Smooth muscle cell (in vitro differentiated cells): ENCODE measurements around the gene HAT1. TPM values are rescaled to one million over a fixed set of nuclear protein-coding genes. Genes with fewer than 3 reads are reported as not detected.

Source experiments
- DNase-seq: peaks from one replicate; lab custom pipeline; 2025; ENCODE audit not compliant: unreplicated experiment; lab: John Stamatoyannopoulos, UW
- H2AFZ ChIP-seq: fragments of 200-600 bp; sonication (generic); 2 replicates; pipeline ENCODE4 v1.6.0; 2016; ENCODE audit warnings: antibody characterized with exemption, low read depth, mild to moderate bottlenecking
- H3F3A ChIP-seq: fragments of 200-600 bp; sonication (generic); 2 replicates; pipeline ENCODE4 v1.6.0; 2017; ENCODE audit warnings: antibody characterized with exemption, low read depth
- H3K27ac ChIP-seq: fragments of 200-600 bp; sonication (generic); 2 replicates; pipeline ENCODE4 v1.5.1; 2016; ENCODE audit warnings: low read depth, mild to moderate bottlenecking
- H3K27me3 ChIP-seq: fragments of 200-600 bp; sonication (generic); 2 replicates; pipeline ENCODE4 v1.6.1; 2016; ENCODE audit warnings: low read depth, mild to moderate bottlenecking
- H3K36me3 ChIP-seq: fragments of 200-600 bp; sonication (generic); 2 replicates; pipeline ENCODE4 v1.5.1; 2016; ENCODE audit warnings: low read depth
- H3K4me1 ChIP-seq: fragments of 200-600 bp; sonication (generic); 2 replicates; pipeline ENCODE4 v1.5.1; 2016; ENCODE audit warnings: low read depth
- H3K4me2 ChIP-seq: fragments of 200-600 bp; sonication (generic); 2 replicates; pipeline ENCODE4 v1.6.0; 2016; ENCODE audit warnings: mild to moderate bottlenecking
- H3K4me3 ChIP-seq: fragments of 200-600 bp; sonication (generic); 2 replicates; pipeline ENCODE4 v1.5.1; 2016; ENCODE audit warnings: mild to moderate bottlenecking
- H3K79me2 ChIP-seq: fragments of 200-600 bp; sonication (generic); 2 replicates; pipeline ENCODE4 v1.6.0; 2016; ENCODE audit warnings: low read depth, mild to moderate bottlenecking
- H3K9ac ChIP-seq: fragments of 200-600 bp; sonication (generic); 2 replicates; pipeline ENCODE4 v1.6.0; 2016; ENCODE audit warnings: low read depth
- H3K9me3 ChIP-seq: fragments of 200-600 bp; sonication (generic); replicated peaks from 2 replicates; pipeline ENCODE4 v1.5.1; 2016; ENCODE audit warnings: low read depth
- H4K20me1 ChIP-seq: fragments of 200-600 bp; sonication (generic); 2 replicates; pipeline ENCODE4 v1.6.0; 2016; ENCODE audit warnings: low read depth
- WGBS: methylation state at CpG from one replicate; pipeline ENCODE4 v1.1.7; 2016; ENCODE audit warnings: low lambda C conversion rate; 5-methylcytosine and 5-hydroxymethylcytosine counted together
- polyA plus RNA-seq: library from polyadenylated mRNA; unstranded; fragments of >200 nt; fragmentation: Nextera tagmentation; extraction: Ambion mirVana; gene quantifications from 2 replicates; pipeline ENCODE4 v1.2.1, GENCODE V29; 2016
- total RNA-seq: library from RNA; depleted of rRNA; stranded (reverse); fragments of >200 nt; gene quantifications from 2 replicates; pipeline ENCODE4 v1.2.3, GENCODE V29; 2014
- TF ChIP-seq, protein P1 (sequence below): fragments of 200-600 bp; sonication (generic); IDR thresholded peaks from 2 replicates; pipeline ENCODE4 v1.5.1; 2017; ENCODE audit warnings: borderline replicate concordance, mild to moderate bottlenecking, antibody characterized with exemption; ENCODE audit not compliant: insufficient read depth, poor library complexity, severe bottlenecking

Gene HAT1
- total and polyA plus RNA-seq, 2 experiments from 2014 or later, result 59.1 to 65.7 TPM

DNA sequence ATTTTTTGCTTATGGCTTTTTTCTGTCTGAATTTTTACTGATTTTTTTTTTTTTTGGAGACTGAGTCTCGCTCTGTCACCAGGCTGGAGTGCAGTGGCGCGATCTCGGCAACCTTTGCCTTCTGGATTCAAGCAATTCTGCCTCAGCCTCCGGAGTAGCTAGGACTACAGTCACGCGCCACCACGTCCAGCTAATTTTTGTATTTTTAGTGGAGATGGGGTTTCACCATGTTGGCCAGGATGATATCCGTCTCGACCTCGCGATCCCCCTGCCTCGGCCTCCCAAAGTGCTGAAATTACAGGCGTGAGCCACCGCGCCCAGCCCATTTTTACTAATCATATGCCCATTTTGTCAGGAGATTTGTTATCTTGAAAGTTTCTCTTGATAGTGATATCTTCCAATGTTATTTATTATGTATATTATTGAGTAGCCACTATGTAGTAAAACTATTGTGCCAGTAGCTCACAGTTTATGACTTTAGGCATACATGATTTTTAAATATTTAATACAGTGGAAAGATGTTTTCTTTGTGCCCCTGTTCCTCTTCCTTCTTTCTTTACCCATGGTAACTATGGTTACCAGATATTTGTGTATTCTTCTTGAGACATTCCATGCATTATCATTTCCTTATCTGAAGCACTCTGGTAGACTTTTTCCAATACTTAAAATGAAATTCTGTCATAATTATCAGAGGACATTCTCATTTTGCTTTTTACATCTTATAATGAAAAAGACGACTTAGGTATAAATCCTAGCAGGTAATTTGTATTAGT, 2.1 kb downstream of the HAT1 start:
- no peaks in the 10 kb centered on the region for H3K27me3 ChIP-seq
- H3K36me3 ChIP-seq, result peaks cover 7% of the 10 kb centered on the region
- TF ChIP-seq, protein P1, sequence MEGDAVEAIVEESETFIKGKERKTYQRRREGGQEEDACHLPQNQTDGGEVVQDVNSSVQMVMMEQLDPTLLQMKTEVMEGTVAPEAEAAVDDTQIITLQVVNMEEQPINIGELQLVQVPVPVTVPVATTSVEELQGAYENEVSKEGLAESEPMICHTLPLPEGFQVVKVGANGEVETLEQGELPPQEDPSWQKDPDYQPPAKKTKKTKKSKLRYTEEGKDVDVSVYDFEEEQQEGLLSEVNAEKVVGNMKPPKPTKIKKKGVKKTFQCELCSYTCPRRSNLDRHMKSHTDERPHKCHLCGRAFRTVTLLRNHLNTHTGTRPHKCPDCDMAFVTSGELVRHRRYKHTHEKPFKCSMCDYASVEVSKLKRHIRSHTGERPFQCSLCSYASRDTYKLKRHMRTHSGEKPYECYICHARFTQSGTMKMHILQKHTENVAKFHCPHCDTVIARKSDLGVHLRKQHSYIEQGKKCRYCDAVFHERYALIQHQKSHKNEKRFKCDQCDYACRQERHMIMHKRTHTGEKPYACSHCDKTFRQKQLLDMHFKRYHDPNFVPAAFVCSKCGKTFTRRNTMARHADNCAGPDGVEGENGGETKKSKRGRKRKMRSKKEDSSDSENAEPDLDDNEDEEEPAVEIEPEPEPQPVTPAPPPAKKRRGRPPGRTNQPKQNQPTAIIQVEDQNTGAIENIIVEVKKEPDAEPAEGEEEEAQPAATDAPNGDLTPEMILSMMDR, result no peak
- peaks cover 9% of the 10 kb centered on the region for H3K4me1 ChIP-seq
- H4K20me1 ChIP-seq, result peaks cover 9% of the 10 kb centered on the region
- peak overlapping the region; percentile 93 for H3K4me2 ChIP-seq
- H3K9me3 ChIP-seq, result no peaks in the 10 kb centered on the region
- no peak overlapping the region for H3K9ac ChIP-seq
- peaks cover 55% of the 10 kb centered on the region for H3K79me2 ChIP-seq
- no peak for DNase-seq
- 98% methylated on average over 17 of the region's 17 CpGs for WGBS
- H2AFZ ChIP-seq, result no peak overlapping the region
- H3K27ac ChIP-seq, result peak overlapping the region; percentile 98
- no peaks in the 10 kb centered on the region for H3F3A ChIP-seq
- no peak overlapping the region for H3K4me3 ChIP-seq

GRCh38 chr2:171930385-171930784, 8.1 kb downstream of the HAT1 start:
- DNase-seq, result no peak
- Histone ChIP-seq H3K4me1 (no peaks in the 10 kb centered on the region), H3F3A (no peaks in the 10 kb centered on the region), H2AFZ (no peak overlapping the region), H3K9me3 (no peaks in the 10 kb centered on the region), H3K4me2 (no peak overlapping the region), H3K27me3 (no peaks in the 10 kb centered on the region), H3K27ac (no peak overlapping the region), H3K4me3 (no peak overlapping the region), H3K79me2 (peaks cover 90% of the 10 kb centered on the region), H3K9ac (no peak overlapping the region), H4K20me1 (peaks cover 56% of the 10 kb centered on the region), H3K36me3 (peaks cover 7% of the 10 kb centered on the region)
- WGBS, result 97% methylated on average over 4 of the region's 4 CpGs
- TF ChIP-seq, protein P1, result no peak

DNA sequence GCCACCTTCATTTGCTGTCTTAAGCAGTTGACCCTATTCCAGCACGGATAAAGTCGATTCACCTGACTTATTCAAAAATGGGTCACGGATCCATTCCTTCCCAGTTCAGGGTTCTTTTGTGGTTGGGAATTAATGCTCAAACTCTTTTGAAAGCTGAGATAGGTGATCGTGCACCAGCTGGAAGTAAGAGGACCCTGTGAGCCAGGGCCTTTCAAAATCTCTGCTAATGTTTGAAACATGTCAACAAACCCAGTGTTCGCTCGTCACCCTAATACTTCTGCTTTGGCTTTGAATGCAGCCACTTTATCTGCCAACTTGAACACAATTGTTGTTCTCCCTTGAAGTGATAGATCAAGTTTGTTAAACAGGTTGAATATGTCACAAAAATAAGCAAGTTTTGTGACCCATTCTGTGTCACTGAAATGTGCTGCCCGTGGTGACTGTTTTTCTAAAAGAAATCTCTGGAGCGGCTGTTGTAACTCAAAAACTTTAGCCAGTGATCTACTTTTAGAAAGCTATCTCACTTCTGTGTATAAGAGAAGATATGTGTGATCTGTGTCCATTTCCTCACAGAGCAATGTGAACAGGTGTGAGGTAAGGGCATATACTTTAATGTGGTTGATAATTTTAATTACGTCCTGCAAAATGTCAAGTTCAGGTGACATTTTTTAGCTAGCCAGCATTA, 16.9 kb downstream of the HAT1 start:
- Histone ChIP-seq H3K9me3 (no peaks in the 10 kb centered on the region), H3K27ac (no peak overlapping the region), H3K36me3 (no peaks in the 10 kb centered on the region), H3K4me3 (no peak overlapping the region), H3K27me3 (no peaks in the 10 kb centered on the region), H3K9ac (no peak overlapping the region), H3F3A (no peaks in the 10 kb centered on the region), H3K4me2 (no peak overlapping the region), H3K79me2 (peaks cover 77% of the 10 kb centered on the region), H4K20me1 (peaks cover 81% of the 10 kb centered on the region), H3K4me1 (no peaks in the 10 kb centered on the region), H2AFZ (no peak overlapping the region)
- TF ChIP-seq, protein P1, result no peak
- WGBS, result 98% methylated on average over 9 of the region's 9 CpGs
- no peak for DNase-seq
